ENCODE measurements around the gene SCRN1. TPM values are rescaled to one million over a fixed set of nuclear protein-coding genes. Genes with fewer than 3 reads are reported as not detected.

The SCRN1 gene
- total RNA-seq = 124 TPM

GRCh38 chr7:29989257-29989995 lies at the start of gene SCRN1:
Gene SCRN1 (minus strand): TSS chr7:29989801. CDS start chr7:29969067, 20,734 bp downstream.

GRCh38 chr7:30028216-30028748 lies 38.7 kb upstream of the SCRN1 start, which contains the start of gene PLEKHA8:
Gene PLEKHA8 (plus strand): TSS chr7:30028412. CDS start chr7:30028763, 351 bp downstream.

GRCh38 chr7:30026229-30027064 lies 36.8 kb upstream of the SCRN1 start, which contains the start of gene FKBP14:
Gene FKBP14 (minus strand): TSS chr7:30026702. CDS start chr7:30026508, 194 bp downstream.

Other genes starting within 250 kb of the SCRN1 start
- 2.7 TPM for gene WIPF3, start 183.3 kb downstream of the SCRN1 start, total RNA-seq
- gene FKBP14, start 36.9 kb upstream of the SCRN1 start, total RNA-seq = 34.5 TPM
- 34.2 TPM for gene PLEKHA8, start 38.6 kb upstream of the SCRN1 start, total RNA-seq
- gene MTURN, start 145.2 kb upstream of the SCRN1 start, total RNA-seq = 103 TPM